Endothelial cell of hepatic sinusoid (primary cell): ENCODE results near the gene CHRNA3.
"Not testable (repeated sequence)": the region's sequence is repeated elsewhere in the genome, so short reads cannot be mapped to it uniquely, and the experiment has no call there.

Source experiments
- in situ Hi-C: cut with HindIII; loops from 2 replicates; pipeline ENCODE4 v1.10.0; 2017; ENCODE audit warnings: low sequenced_read_pairs

Gene CHRNA3

DNA sequence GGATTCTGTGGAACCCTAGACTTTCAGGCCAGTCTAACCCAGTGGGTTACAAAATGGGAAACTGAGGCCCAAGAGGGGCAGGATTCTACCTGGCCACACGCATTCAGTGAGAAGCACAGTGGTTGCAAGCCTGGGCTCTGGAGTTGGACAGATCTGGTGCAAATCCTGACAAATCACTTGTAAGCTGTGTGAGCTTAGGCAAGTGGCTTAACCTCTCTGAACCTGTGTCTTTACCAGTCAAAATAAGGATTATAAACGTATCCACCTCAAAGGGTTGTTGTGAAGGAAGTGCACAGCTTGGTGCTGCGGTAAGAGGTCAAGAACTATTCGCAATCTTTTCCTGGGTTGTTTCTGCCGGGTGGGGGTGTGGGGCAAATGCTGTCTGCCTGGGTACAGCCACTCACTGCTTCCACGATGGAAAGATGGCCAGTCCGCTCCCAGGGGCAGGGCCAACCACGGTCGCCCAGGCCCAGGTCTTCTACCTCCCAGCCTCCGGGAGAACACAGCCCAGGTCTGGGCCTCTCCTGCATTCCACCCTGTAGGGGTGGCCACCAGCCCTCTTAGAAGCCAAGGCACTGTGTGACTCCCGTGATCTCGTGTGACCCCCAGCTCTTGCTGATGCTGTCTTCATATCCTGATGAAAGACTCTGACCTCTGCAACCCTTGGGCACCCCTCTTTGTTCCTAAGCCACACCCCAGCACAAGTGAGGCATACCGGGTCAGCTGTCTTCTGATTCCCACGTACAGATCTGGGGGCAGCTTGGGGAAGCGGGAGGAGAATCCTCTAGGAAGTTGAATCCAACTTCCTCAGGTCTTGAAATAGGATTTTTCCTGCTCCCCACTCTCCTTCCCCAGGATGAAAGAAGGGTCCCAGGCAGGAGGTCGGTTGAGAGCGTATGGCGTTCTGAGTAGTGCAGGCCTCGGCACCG lies 1.5 kb downstream of the CHRNA3 start:
- in situ Hi-C loops = no loop called here

GRCh38 chr15:78618490-78618934 lies 2.3 kb downstream of the CHRNA3 start:
- in situ Hi-C loops = no loop called here

GRCh38 chr15:78618064-78618463 lies 2.7 kb downstream of the CHRNA3 start:
- in situ Hi-C loops = no loop called here

DNA sequence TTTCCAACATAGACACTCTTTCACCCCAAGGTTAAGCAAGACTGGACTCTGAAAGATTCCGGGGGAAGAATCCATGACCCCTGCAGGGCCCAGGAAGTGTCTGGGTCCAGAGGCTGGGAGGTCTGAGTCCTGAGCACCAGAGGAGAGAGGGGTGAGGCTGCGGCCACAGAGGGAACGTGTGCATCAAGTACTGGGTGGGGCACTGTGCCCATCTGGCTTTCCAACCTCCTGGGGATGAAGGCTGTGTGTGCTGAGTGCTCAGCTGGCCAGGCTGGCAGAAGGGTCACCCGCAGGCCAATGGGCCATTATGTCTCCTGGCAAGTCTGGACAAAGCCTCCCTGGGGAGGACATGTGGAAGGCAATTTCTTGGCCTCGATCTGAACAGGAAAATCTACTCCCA lies 3.3 kb downstream of the CHRNA3 start:
- in situ Hi-C loops = no loop called here

- in situ Hi-C loops = no loop called here
These were observed 3.7 kb downstream of the CHRNA3 start for GRCh38 chr15:78617076-78617475.

GRCh38 chr15:78616506-78616905 lies 4.3 kb downstream of the CHRNA3 start:
- in situ Hi-C loops = no loop called here

GRCh38 chr15:78615151-78615589 lies 5.6 kb downstream of the CHRNA3 start:
- in situ Hi-C loops = no loop called here

- in situ Hi-C loops = no loop called here
These were observed 6.8 kb downstream of the CHRNA3 start for GRCh38 chr15:78614021-78614420.

GRCh38 chr15:78609551-78609950 lies 11.2 kb downstream of the CHRNA3 start:
- in situ Hi-C loops = not testable (repeated sequence)

DNA sequence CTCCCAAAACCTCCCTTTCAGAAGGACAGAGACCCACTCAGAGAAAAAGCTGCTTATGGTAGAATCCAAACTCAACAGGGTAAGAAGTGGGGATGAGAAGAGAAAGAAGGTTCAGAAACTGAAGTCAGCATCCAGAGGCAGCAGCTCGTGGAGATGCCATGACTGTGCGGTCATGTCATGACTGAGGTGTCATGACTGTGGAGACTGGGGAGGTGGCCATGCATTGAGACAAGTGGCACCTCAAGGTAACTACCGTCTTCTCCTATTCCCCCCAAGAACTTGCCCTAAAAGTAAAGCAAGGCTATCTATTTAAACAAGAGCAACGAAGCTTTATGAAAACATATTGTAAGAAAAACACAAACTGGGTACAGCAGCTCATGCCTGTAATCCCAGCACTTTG lies 15.1 kb downstream of the CHRNA3 start:
- in situ Hi-C loops = no loop called here

- in situ Hi-C loops = no loop called here
These were observed 15.6 kb downstream of the CHRNA3 start for GRCh38 chr15:78605201-78605600.

GRCh38 chr15:78604420-78604819 lies 16.4 kb downstream of the CHRNA3 start:
- in situ Hi-C loops = no loop called here

DNA sequence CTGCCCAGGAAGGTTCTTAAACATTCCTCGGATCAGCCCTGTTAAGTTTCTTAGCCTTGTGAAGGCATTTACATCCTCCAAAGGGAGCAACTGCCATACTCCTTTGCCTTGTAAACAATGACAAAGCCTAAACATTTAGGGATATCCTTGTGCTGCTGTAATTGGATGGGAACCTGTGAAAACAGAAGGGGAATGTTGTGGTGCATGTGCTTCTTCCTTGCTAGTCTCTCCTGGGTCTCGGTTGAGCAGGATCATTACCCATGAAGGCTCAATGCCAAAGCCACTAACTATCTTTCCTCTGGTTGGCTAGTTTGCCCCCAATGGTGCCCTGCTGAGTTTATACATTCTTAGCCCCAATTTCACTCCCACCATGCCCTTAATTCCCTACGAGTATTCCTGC lies 17.3 kb downstream of the CHRNA3 start:
- in situ Hi-C loops = no loop called here

GRCh38 chr15:78599189-78599588 lies 21.6 kb downstream of the CHRNA3 start:
- in situ Hi-C loops = no loop called here

DNA sequence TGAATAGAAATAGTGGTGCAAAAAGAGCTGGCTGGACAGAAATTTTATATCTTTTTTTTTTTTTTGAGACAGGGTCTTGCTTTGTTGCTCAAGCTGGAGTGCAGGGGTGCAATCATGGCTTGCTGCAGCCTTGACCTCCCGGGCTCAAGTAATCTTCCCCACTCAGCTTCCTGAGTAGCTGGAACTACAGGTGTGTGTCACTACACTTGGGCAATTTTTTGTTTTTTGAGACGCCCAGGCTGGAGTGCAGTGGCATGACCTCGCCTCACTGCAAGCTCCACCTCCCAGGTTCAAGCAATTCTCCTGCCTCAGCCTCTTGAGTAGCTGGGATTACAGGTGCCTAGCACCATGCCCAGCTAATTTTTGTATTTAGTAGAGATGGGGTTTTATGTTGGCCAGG lies 22.4 kb downstream of the CHRNA3 start:
- in situ Hi-C loops = no loop called here

- in situ Hi-C loops = no loop called here
These were observed 23.2 kb downstream of the CHRNA3 start for GRCh38 chr15:78597583-78597982.

DNA sequence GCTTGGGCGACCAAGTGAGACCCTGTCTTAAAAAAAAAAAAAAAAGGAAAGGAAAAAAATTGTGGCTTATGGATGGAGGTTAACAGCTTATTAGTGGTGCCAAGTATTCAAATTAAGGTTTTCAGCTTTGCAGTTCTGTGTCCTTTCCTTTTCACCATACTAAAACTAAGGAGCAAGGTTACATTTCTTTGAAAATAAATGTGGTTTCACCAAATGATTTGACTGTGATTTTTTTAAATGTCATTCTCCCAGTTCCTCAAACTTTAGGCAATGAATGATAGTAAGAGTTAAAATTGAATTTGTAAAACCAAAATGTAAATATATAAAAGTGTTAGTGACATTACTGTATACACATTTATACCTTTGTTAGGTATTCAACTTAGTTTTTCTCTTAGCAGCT lies 45.9 kb downstream of the CHRNA3 start:
- in situ Hi-C loops = no loop called here

- in situ Hi-C loops = no loop called here
These were observed 47.4 kb downstream of the CHRNA3 start for GRCh38 chr15:78573416-78573815.

GRCh38 chr15:78571382-78571781 lies 49.4 kb downstream of the CHRNA3 start:
- in situ Hi-C loops = no loop called here

GRCh38 chr15:78570710-78571109 lies 50.1 kb downstream of the CHRNA3 start:
- in situ Hi-C loops = no loop called here

DNA sequence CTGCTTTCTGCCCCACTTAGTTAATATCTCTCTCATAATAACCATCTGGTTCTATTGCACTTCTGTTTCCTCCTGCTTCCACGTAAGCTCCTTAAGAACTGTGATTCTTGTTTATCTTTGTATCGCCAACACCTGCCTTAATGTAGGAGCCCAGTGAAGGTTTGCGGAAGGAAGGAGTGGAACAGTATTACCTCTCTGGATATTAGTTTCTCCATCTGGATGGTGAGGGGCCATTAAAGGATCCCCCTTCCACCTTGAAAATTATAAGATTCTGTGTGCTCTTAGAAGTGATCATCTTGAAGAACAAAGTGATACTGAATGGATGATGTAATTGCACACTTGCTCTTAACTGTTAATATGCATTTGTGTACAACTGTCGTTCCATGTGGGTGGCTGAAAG lies 53.3 kb downstream of the CHRNA3 start:
- in situ Hi-C loops = no loop called here

- in situ Hi-C loops = no loop called here
These were observed 54.6 kb downstream of the CHRNA3 start for GRCh38 chr15:78565951-78566774.
